ENCODE measurements around the gene FHIP2A. TPM values are rescaled to one million over a fixed set of nuclear protein-coding genes. Genes with fewer than 3 reads are reported as not detected.

The FHIP2A gene
- total RNA-seq, 2 experiments from 2014 or later: 8.7 to 11.4 TPM

- intact Hi-C loops (cut with micrococcal nuclease): no loop called here
- Mint-ChIP-seq H3K36me3 (ENCODE audit: low read depth) (peaks cover 7% of the 10 kb centered on the region), H3K4me1 (ENCODE audit: low read depth) (no peaks in the 10 kb centered on the region), H3K27me3 (ENCODE audit: low read depth) (peaks cover 9% of the 10 kb centered on the region), H3K4me3 (no peak overlapping the region), H3K9me3 (no peaks in the 10 kb centered on the region), H3K27ac (no peak overlapping the region)
- CTCF ChIA-PET: interaction anchor here (1.5 to 2.5 kb wide), 2 partner anchors 10 to 47 kb away, joined by 5 to 7 read pairs; partner anchors contain the start of gene FHIP2A
- no peak for DNase-seq
These were observed 47.4 kb downstream of the FHIP2A start for GRCh38 chr10:114868870-114869519.

- H3K27me3 Mint-ChIP-seq (ENCODE audit: low read depth): peaks cover 10% of the 10 kb centered on the region
- H3K4me3 Mint-ChIP-seq: no peak overlapping the region
- no peaks in the 10 kb centered on the region for H3K9me3 Mint-ChIP-seq
- intact Hi-C loops (cut with micrococcal nuclease): no loop called here
- H3K4me1 Mint-ChIP-seq (ENCODE audit: low read depth): no peaks in the 10 kb centered on the region
- H3K36me3 Mint-ChIP-seq (ENCODE audit: low read depth): peaks cover 4% of the 10 kb centered on the region
- H3K27ac Mint-ChIP-seq: no peak overlapping the region
- CTCF ChIA-PET: interaction anchor here (1.5 to 2.5 kb wide), 2 partner anchors 10 to 48 kb away, joined by 5 to 7 read pairs; partner anchors contain the start of gene FHIP2A
- DNase-seq: no peak
These were observed 47.9 kb downstream of the FHIP2A start for GRCh38 chr10:114869520-114869892.

- Mint-ChIP-seq H3K9me3 (no peaks in the 10 kb centered on the region), H3K36me3 (ENCODE audit: low read depth) (peaks cover 3% of the 10 kb centered on the region), H3K27me3 (ENCODE audit: low read depth) (peaks cover 16% of the 10 kb centered on the region), H3K4me3 (no peak overlapping the region), H3K4me1 (ENCODE audit: low read depth) (peaks cover 3% of the 10 kb centered on the region), H3K27ac (no peak overlapping the region)
- no peak for DNase-seq
- intact Hi-C loops (cut with micrococcal nuclease): loop anchor here (10.0 kb wide), 1 partner anchor 224 kb away; the partner anchor contains the start of gene ATRNL1
- CTCF ChIA-PET: interaction anchor here (0.8 to 1.5 kb wide), 2 partner anchors 8 to 49 kb away, joined by 3 to 5 read pairs; partner anchors contain the start of gene FHIP2A
These were observed 48.9 kb downstream of the FHIP2A start for GRCh38 chr10:114870486-114870885.

- no peak for DNase-seq
- H3K4me1 Mint-ChIP-seq (ENCODE audit: low read depth): peaks cover 3% of the 10 kb centered on the region
- peaks cover 24% of the 10 kb centered on the region for H3K27me3 Mint-ChIP-seq (ENCODE audit: low read depth)
- CTCF ChIA-PET: interaction anchor here (1.0 to 1.1 kb wide), 2 partner anchors 8 to 50 kb away, joined by 3 read pairs; partner anchors contain the start of gene FHIP2A
- no peaks in the 10 kb centered on the region for H3K36me3 Mint-ChIP-seq (ENCODE audit: low read depth)
- no peak overlapping the region for H3K27ac Mint-ChIP-seq
- no peak overlapping the region for H3K4me3 Mint-ChIP-seq
- H3K9me3 Mint-ChIP-seq: no peaks in the 10 kb centered on the region
- intact Hi-C loops (cut with micrococcal nuclease): loop anchor here (10.0 kb wide), 1 partner anchor 223 kb away; the partner anchor contains the start of gene ATRNL1
These were observed 49.8 kb downstream of the FHIP2A start for GRCh38 chr10:114871379-114871778.

Other genes with a start within 250 kb of the FHIP2A start
- gene ABLIM1, start 163.5 kb upstream of the FHIP2A start, total RNA-seq: 100 to 1,000 TPM; 157 to 159 TPM
- gene TRUB1, start 116.4 kb downstream of the FHIP2A start, total RNA-seq: 10 to 100 TPM; 15.2 to 15.3 TPM